ENCODE measurements around the gene FBXL13.
A peak's percentile ranks its signal among the peaks of the same experiment; 100 is the strongest.
"Not testable (repeated sequence)": the region's sequence is repeated elsewhere in the genome, so short reads cannot be mapped to it uniquely, and the experiment has no call there.

FBXL13 gene

DNA sequence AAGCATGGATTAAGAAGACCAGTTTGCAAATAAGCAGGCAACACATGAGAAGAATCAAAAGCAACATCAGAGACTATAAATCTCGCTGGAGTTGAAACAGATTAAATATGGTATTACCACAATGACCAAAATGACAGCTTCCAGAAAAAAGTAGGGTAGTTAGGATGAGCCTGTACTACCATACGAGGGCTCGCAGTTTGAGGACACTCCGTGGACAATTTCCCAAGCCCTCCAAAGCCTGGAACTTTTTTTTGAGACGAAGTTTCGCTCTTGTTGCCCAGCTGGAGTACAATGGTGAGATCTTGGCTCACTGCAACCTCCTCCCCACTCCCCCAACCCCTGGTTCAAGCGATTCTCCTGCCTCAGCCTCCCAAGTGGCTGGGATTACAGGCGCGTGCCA is 160.8 kb downstream of the FBXL13 start:
- peaks cover 10% of the 10 kb centered on the region for H3K36me3 Mint-ChIP-seq (ENCODE audit: low read depth)
- TF ChIP-seq, protein P1, sequence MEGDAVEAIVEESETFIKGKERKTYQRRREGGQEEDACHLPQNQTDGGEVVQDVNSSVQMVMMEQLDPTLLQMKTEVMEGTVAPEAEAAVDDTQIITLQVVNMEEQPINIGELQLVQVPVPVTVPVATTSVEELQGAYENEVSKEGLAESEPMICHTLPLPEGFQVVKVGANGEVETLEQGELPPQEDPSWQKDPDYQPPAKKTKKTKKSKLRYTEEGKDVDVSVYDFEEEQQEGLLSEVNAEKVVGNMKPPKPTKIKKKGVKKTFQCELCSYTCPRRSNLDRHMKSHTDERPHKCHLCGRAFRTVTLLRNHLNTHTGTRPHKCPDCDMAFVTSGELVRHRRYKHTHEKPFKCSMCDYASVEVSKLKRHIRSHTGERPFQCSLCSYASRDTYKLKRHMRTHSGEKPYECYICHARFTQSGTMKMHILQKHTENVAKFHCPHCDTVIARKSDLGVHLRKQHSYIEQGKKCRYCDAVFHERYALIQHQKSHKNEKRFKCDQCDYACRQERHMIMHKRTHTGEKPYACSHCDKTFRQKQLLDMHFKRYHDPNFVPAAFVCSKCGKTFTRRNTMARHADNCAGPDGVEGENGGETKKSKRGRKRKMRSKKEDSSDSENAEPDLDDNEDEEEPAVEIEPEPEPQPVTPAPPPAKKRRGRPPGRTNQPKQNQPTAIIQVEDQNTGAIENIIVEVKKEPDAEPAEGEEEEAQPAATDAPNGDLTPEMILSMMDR (IDR thresholded peaks at IDR 0.05; ENCODE audit: unreplicated experiment in 3 of 3): no peak
- peaks cover 40% of the 10 kb centered on the region for H3K4me1 Mint-ChIP-seq
- H3K9me3 Mint-ChIP-seq: no peaks in the 10 kb centered on the region
- no peaks in the 10 kb centered on the region for H3K27me3 Mint-ChIP-seq (ENCODE audit: low read depth)
- H3K27ac Mint-ChIP-seq: peak overlapping the region; percentile 94 to 99 (median 97)
- peak overlapping the region; percentile 89 to 95 (median 91) for H3K4me3 Mint-ChIP-seq

DNA sequence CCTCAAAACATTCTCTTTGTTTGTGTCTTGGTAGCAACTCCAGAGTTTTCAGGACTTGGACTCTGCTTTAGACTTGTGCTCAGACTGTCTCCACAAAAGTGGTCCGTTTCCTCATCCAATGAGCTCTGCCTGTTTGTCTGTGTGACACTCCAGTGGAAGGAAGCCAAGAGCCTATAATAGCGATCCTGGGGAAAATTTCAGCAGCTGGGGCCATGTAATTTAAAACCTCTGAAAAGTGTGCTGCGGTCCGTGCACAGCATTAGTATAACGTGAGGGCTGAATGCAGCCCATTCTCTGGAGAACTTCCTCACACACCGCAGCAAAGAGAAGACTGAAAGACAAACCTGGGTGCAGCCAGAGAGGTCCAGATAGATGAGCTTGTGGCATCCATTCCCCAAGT is 161.9 kb downstream of the FBXL13 start, which contains the start of gene LRRC17:
Gene LRRC17 (plus strand): TSS at position 259 of the 400 bp plus-strand sequence. CDS start 20,914 bp downstream, outside the sequence.
- Mint-ChIP-seq H3K9me3 (peaks cover 7% of the 10 kb centered on the region), H3K36me3 (ENCODE audit: low read depth) (peaks cover 14% of the 10 kb centered on the region), H3K27me3 (ENCODE audit: low read depth) (no peaks in the 10 kb centered on the region), H3K4me3 (peak within 1 kb of the TSS; percentile 89 to 95 (median 91)), H3K27ac (peak within 1 kb of the TSS; percentile 94 to 99 (median 97)), H3K4me1 (peaks cover 39% of the 10 kb centered on the region)
- TF ChIP-seq, protein P1 (IDR thresholded peaks at IDR 0.05; ENCODE audit: unreplicated experiment in 3 of 3): no peak

DNA sequence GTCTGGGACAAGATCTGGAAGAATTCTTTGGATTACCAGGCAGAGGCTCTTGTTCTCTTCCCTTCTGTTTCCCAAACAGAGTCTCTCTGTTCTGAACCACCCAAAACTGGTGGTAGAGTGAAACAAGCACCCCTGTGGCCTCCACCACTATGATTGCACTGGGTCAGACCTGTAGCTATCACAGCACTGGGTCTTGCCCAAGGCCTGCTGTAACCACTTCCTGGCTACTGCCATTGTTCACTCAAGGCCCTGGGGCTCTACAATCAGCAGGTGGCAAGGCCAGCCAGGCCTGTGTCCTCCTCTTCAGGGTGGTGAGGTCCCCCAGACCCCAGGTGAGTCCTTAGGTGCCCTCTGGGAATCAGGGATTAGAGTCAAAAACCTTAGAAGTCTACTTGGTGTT is 165.9 kb downstream of the FBXL13 start:
- Mint-ChIP-seq H3K27me3 (ENCODE audit: low read depth) (no peaks in the 10 kb centered on the region), H3K4me3 (no peak overlapping the region), H3K27ac (no peak overlapping the region), H3K9me3 (peaks cover 31% of the 10 kb centered on the region), H3K36me3 (ENCODE audit: low read depth) (peaks cover 30% of the 10 kb centered on the region), H3K4me1 (peaks cover 27% of the 10 kb centered on the region)
- TF ChIP-seq, protein P1 (IDR thresholded peaks at IDR 0.05; ENCODE audit: unreplicated experiment in 3 of 3): no peak

DNA sequence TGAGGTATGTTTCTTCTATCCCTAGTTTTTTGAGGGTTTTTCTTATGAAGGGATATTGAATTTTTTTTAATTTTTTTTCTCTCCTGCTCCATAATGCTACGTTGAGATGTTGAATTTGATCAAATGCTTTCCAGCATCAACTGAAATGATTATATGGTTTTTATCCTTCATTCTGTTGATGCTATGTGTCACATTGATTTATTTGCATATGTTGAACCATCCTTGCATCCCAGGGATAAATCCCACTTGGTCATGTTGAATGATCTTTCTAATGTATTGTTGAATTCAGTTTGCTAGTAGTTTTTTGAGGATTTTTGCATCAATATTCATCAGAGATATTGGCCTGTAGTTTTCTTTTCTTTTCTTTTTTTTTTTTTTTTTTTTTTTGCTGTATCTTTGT is 171.0 kb downstream of the FBXL13 start:
- H3K4me3 Mint-ChIP-seq; H3K27me3 Mint-ChIP-seq (ENCODE audit: low read depth); H3K4me1 Mint-ChIP-seq; H3K27ac Mint-ChIP-seq: not testable (repeated sequence)
- H3K9me3 Mint-ChIP-seq: peaks cover 38% of the 10 kb centered on the region
- H3K36me3 Mint-ChIP-seq (ENCODE audit: low read depth): peaks cover 31% of the 10 kb centered on the region

DNA sequence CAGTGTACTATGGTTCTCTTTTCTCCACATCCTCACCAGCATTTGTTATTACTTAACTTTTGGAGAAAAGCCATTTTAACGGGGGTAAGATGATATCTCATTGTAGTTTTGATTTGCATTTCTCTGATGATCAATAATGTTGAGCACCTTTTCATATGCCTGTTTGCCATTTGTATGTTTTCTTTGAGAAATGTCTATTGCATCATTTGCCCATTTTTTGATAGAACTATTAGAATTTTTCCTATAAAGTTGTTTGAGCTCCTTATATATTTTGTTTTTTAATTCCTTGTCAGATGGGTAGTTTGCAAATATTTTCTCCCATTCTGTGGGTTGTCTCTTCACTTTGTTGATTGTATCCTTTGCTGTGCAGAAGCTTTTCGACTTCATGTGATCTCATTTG is 172.5 kb downstream of the FBXL13 start:
- not testable (repeated sequence) for H3K4me1 Mint-ChIP-seq; H3K27ac Mint-ChIP-seq; H3K4me3 Mint-ChIP-seq; H3K27me3 Mint-ChIP-seq (ENCODE audit: low read depth)
- Mint-ChIP-seq H3K36me3 (ENCODE audit: low read depth) (peaks cover 25% of the 10 kb centered on the region), H3K9me3 (peaks cover 32% of the 10 kb centered on the region)

DNA sequence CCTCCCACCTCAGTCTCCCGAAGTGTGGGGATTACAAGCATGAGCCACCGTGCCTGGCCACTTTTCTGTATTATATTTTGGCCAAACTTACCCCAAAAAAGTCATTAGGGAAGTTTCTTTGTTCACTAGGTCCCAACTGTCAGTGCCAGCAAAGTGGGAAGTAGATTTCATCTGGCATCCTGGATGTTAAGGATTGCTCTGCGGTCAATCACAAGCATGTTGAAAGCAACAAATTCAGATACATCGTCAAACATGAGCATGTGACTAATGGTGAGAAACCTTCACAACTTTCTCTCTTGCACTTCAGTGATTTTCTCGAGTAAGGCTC is 176.1 kb downstream of the FBXL13 start:
- Mint-ChIP-seq H3K27ac (peak overlapping the region; percentile 90 to 96 (median 92)), H3K4me1 (peaks cover 37% of the 10 kb centered on the region), H3K27me3 (ENCODE audit: low read depth) (no peaks in the 10 kb centered on the region), H3K4me3 (no peak overlapping the region), H3K9me3 (peaks cover 6% of the 10 kb centered on the region), H3K36me3 (ENCODE audit: low read depth) (peaks cover under 1% of the 10 kb centered on the region)
- TF ChIP-seq, protein P1 (IDR thresholded peaks at IDR 0.05; ENCODE audit: unreplicated experiment in 3 of 3): no peak

DNA sequence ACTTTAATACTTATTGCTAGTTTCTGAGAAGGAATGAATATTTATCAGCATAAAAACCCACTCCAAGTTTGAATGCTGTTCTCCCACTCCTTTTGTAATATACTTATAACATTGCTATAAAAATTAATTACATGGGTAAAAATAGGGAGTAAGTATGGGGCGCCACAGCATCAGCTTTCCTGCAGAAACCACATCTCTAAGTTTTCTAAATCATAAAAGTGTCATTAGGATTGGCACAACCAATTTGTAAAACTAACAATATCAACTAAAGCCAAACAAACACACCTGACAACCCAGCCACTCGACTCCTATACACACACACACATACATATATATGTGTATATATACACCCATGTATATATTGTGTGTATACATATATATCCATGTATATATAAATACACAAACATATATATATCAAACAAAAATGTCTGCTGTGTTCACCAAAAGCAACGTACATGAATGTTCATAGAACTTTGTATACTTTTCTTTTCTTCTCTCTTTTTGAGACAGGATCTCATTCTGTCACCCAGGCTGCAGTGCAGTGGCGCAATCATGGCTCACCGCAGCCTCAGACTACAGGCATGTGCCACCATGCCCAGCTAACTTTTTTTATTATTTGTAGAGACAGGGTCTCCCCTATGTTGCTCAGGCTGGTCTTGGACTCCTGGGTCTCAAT is 176.6 kb downstream of the FBXL13 start:
- H3K4me1 Mint-ChIP-seq: peaks cover 40% of the 10 kb centered on the region
- TF ChIP-seq, protein P1 (IDR thresholded peaks at IDR 0.05; ENCODE audit: unreplicated experiment in 3 of 3): no peak
- H3K27ac Mint-ChIP-seq: peak overlapping the region; percentile 90 to 96 (median 92)
- peaks cover 2% of the 10 kb centered on the region for H3K9me3 Mint-ChIP-seq
- no peaks in the 10 kb centered on the region for H3K27me3 Mint-ChIP-seq (ENCODE audit: low read depth)
- H3K36me3 Mint-ChIP-seq (ENCODE audit: low read depth): no peaks in the 10 kb centered on the region
- no peak overlapping the region for H3K4me3 Mint-ChIP-seq
